Fibroblast of peridontal ligament (primary cell): ENCODE measurements around the gene EIF5AL1.

ENCODE experiments used
- DNase-seq: peaks from one replicate; pipeline ENCODE4 v3.0.0-alpha.2; 2010; ENCODE audit errors: extremely low read depth

The EIF5AL1 gene

DNA sequence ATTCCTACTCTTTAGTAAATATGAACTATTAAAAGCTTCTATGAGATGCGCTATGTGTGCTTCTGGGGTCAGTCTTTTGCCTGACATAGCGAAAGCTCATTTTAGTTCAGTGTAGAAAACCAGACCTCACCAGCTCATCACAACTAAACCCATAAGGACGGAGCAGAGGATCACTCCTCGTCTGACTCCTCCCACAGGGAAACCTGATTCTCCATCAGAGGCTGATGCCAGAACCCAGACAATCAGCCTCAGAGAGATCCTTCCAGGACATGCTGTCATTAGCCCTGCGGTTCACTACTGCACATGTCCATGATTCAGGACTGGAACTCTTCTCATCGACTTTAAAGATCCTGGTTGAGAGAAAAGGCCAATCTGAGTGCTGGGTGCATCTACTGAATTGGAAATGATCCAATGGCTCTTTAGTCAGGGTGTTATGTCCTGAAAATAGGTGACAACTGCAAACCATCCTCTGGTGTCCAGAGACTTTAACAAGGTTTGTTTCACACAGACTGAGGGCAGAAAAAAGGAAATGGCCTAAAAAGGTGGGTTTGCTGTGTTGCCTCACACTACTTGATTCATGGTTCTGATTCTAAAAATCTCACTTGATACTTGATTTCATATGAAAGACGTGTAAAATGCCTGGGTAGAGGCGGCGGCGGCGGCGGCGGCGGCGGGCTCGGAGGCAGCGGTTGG lies at the start of gene EIF5AL1:
Gene EIF5AL1, plus strand, starts transcription at position 643 of the 693 bp plus-strand sequence. CDS start 117 bp downstream, outside the sequence.
- peak; percentile 36 for DNase-seq

- DNase-seq = peak; percentile 86
Observed at GRCh38 chr10:79463578-79464496, 48.5 kb upstream of the EIF5AL1 start.

DNA sequence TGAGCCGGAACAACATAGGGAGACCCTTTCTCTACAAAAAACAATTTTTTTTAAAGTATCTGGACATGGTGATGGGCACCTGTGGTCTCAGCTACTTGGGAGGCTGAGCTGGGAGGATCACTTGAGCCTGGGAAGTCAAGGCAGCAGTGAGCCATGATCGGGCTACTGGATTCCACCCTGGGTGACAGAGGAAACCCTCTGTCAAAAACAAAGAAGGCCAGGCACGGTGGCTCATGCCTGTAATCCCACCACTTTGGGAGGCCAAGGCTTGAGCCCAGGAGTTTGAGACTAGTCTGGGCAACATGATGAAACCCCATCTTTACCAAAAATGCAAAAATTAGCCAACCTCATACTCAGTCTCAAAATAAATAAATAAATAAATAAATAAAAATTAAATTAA lies 47.0 kb upstream of the EIF5AL1 start:
- DNase-seq = no peak

GRCh38 chr10:79468015-79468560 lies 44.2 kb upstream of the EIF5AL1 start:
- no peak for DNase-seq

DNA sequence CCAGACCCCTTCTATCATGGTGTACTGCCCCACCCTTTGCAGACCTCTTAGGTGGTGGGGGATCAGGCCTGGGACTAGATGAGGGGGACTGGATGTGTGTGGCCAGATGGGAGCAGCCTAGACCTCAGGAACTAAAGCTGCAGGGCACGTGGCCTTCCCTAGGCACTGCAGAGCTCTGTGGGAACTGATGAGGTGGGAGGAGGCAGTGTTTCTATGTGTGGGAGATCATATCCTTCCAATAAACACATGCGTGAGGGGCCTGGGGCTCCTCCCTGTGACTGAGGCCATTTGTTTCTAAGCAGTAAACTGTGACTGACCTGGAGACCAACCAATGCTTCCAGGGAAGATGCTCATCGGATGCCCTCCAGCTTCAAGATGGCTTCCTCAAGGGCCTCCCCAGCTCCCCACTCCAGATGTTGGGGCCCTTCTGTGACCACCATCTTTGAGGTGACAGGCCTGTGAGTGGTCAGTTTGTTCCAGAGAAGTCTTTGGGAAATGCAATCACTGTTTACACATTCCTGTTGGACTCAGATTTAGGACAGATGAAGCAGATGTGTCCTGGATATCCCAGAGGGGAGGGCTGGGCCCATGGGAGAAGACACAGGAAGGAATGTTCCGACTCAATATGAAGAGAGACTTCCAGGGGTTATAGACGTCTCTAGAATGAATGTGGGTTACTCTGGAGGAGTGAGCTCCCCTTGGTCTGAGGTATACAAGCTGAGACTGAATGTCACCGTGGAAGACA lies 43.3 kb upstream of the EIF5AL1 start:
- no peak for DNase-seq

DNA sequence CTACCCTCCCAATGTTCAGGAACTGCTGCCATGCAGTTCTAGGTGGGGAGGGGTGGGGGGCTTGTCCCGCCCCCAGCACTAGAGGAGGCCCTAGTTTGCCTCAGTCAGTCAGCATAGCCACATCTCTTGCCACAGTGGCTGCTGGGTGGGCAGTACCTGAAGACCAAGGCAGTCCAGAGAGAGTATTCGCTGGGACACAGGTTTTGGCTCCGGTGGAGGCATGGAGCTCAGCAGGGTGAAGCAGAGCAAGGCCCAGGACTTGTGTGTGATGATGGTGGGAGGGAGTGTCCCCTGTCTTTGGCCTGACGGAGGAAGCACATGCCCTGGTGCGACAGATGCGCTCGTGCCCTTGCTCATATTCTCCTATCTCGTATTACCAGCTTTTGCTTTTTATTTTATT lies 42.2 kb upstream of the EIF5AL1 start:
- DNase-seq = no peak

DNA sequence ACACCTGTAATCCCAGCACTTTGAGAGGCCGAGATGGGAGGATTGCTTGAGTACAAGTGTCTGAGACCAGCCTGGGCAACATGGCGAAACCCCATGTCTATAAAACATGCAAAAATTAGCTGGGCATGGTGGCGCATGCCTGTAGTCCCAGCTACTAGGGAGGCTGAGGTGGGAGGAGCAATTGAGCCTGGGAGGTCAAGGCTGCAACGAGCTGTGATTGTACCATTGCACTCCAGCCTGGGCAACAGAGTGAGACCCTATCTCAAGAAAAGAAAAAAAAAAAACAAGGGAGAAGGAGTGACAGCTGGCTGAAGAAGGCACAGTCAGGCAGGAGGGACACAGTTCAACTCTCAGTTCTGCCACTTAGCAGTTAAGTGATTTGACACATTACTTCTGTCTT lies 40.6 kb upstream of the EIF5AL1 start:
- DNase-seq = no peak

DNA sequence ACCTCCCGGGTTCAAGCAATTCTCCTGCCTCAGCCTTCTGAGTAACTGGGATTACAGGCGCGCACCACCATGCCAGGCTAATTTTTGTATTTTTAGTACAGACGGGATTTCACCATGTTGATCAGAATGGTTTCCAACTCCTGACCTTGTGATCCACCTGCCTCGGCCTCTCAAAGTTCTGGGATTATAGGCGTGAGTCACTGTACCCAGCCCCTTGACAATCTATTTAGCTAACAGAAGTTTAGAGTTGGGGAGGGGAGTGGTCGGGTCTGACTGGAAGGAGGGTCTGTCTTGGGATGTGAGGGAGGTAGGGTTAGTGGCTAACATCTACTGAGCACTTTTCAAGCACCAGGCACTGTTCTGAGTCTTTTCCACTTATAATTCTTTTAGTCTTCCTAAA lies 39.9 kb upstream of the EIF5AL1 start:
- DNase-seq = no peak

DNA sequence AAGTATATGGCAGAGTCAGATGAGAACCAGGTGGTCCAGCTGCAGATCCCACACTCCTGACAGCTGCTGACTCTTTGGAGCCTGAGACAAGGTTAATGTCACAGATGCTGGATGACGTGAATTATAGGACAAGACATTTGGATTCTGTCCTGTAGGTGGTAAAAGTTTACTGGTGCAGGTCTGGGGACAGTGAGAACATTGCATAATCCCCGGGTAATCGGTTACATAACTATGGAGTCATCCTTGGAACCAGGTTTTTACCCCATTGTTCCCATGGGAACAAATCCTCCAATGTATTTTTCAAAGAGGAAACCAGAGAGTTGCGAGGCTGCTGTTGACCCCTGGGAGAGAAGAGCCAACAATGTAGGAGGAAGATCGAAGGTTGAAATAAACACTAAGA lies 39.4 kb upstream of the EIF5AL1 start:
- no peak for DNase-seq

GRCh38 chr10:79473496-79474095 lies 38.7 kb upstream of the EIF5AL1 start:
- DNase-seq = no peak

DNA sequence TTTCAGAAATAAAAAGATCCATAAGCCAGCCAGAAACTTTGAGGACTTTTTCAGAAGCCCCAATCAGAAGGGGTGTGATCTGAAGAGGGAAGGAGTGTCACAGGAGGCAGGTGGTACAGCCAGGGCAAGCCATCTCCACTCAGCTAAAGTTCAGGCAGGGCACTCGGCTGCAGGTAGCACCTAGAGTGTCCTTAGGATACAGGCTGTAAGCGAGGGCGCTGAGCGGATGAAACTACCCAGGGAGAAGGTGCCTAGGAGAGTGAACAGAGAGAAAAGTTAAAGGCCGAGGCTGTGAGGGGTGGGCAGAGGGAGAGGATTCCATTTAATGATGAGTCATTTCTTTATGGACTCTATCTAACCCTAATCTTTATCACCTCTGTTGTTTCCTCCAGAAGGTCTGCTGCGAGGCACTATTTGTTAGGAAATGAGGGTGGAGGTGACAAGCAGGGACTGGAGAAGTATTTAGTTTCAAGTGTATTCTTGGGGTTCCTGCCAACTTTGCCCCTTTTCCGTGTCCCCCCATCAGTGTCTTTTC lies 37.1 kb upstream of the EIF5AL1 start:
- no peak for DNase-seq

GRCh38 chr10:79475877-79476276 lies 36.5 kb upstream of the EIF5AL1 start:
- DNase-seq = no peak

DNA sequence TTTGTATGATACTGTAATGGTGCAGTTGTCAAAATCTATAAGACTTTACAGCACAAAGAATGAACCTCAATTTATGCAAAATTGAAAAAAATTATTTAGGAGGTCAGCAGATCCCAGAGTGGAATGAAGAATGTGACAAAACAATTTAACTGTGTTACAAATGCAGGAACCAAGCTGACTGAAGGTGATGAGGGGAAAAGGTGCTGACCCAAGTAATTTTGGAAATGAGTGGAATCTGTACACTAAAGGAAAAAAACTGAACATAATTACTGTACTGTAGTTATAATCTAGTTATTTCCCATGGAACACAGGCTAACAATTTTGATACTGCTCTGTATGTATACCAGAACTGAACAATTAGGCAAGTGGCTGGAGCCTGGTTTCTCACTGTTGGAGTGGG lies 35.7 kb upstream of the EIF5AL1 start:
- no peak for DNase-seq

DNA sequence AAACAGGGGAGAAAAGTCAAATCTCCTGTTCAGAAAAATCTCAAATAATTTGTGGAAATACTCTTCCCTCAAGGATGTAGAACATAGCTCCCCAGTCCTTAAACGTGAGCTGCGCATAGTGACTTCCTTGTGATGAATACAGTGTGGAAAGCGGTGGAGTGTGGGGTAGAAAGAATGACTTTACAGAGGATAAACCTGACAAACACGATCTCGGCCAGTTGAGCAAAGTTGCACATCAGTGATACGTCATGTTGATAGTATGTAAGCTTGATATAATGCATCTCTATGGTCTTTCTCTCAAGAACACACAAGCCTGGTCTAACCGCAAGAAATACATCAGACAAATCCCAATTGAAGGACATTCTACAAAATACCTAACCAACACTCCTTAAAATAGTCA lies 34.9 kb upstream of the EIF5AL1 start:
- DNase-seq = no peak

DNA sequence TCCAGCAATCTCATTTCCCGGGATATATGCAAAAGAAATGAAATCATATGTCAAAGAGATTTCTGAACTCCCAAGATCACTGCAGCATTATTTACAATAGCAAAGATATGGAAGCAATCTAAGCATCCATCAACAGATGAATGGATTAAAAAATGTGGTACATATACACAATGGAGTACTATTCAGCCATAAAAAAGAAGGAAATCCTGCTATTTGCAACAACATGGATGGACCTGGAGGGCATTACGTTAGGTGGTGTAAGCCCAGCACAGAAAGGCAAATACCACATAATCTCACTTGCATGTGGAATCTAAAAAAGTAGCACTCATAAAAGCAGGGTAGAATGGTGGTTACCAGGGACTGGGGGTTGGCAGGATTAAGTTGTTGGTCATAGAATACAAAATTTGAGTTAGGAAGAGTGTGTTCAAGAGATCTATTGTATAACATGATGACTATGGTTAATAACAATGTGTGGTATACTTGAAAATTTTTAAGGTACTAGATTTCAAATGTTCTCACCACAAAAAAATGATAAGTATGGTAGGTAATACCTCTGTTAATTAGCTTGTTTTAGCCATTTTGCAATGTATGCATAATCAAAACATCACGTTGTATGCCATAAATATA lies 32.9 kb upstream of the EIF5AL1 start:
- DNase-seq = no peak

DNA sequence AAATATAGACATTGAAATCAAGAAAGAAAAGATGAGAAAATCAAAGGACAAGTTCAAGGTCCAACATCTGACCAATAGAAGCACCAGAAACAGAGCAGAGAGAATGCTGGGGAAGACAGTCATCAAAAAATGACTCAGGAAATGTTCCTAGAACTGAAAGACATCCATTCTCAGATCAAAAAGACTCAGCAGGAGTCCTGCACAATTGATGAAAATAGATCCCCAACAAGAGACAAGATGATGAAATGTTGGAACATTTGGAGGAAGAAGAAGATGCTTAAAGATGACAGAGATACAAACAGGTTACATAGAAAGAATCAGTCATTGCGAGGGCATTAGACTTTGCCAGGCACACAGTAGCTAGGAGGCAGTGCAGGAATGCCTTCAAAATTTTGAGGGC lies 30.0 kb upstream of the EIF5AL1 start:
- no peak for DNase-seq

GRCh38 chr10:79482741-79483140 lies 29.6 kb upstream of the EIF5AL1 start:
- DNase-seq = no peak

GRCh38 chr10:79483299-79483698 lies 29.0 kb upstream of the EIF5AL1 start:
- DNase-seq = no peak

GRCh38 chr10:79483948-79484347 lies 28.4 kb upstream of the EIF5AL1 start:
- peak; percentile 83 for DNase-seq

GRCh38 chr10:79484476-79484875 lies 27.9 kb upstream of the EIF5AL1 start:
- DNase-seq = no peak
